T-cell (primary cell): ENCODE results near the gene VPS8. TPM values are rescaled to one million over a fixed set of nuclear protein-coding genes. Genes with fewer than 3 reads are reported as not detected.

Source experiments
- ATAC-seq, 4 experiments: fragments of 200-7000 bp in 3 of 4; fragments of 150-1000 bp in 1 of 4; cut with Tn5 transposase; replicated peaks in 1 of 4; 1 replicate in 3 of 4; 2 replicates in 1 of 4; pipeline ENCODE4 v1.10.0; 2021; ENCODE audit warnings: moderate library complexity in 3 of 4, mild to moderate bottlenecking in 2 of 4, moderate number of reproducible peaks in 1 of 4
- CTCF ChIA-PET, 2 donors: fragments of 300-600 bp; sonication (Branson Sonifier 250); formaldehyde crosslinking; loops; one replicate each; lab custom pipeline; 2022; ENCODE audit warnings: antibody characterized with exemption in 2 of 2; lab: Charles Lee
- POLR2A ChIA-PET, 2 donors: fragments of 300-600 bp; sonication (Branson Sonifier 250); formaldehyde crosslinking; loops; one replicate each; lab custom pipeline; 2022; ENCODE audit warnings: antibody characterized with exemption in 2 of 2; lab: Charles Lee
- DNase-seq, 35 experiments: peaks; one replicate each; pipeline versions ENCODE4 v3.0.0 to v3.0.0-alpha.2; 2013 to 2023
- H3K27ac ChIP-seq: one replicate; pipeline ENCODE4 v1.5.1; 2013; ENCODE audit warnings: low read length
- H3K27me3 ChIP-seq, 2 experiments: replicated peaks in 1 of 2; 1 replicate in 1 of 2; 2 replicates in 1 of 2; pipeline versions ENCODE4 v1.6.1 to v1.7.0; 2013; ENCODE audit warnings: low read length in 1 of 2, mixed read lengths in 1 of 2; ENCODE audit not compliant: control insufficient read depth in 2 of 2, insufficient read depth in 2 of 2; ENCODE audit errors: extremely low read depth in 1 of 2
- H3K36me3 ChIP-seq, 2 donors: 1 replicate in 1 of 2; 2 replicates in 1 of 2; pipeline versions ENCODE4 v1.6.1 to v1.7.0; 2013; ENCODE audit warnings: low read length in 1 of 2; ENCODE audit not compliant: control insufficient read depth in 2 of 2, insufficient read depth in 1 of 2; ENCODE audit errors: extremely low read depth in 1 of 2
- H3K4me1 ChIP-seq, 2 experiments: 1 replicate in 1 of 2; 2 replicates in 1 of 2; pipeline versions ENCODE4 v1.6.1 to v1.7.0; 2013; ENCODE audit warnings: low read length in 2 of 2, mixed read lengths in 1 of 2; ENCODE audit not compliant: insufficient read depth in 2 of 2, control insufficient read depth in 1 of 2; ENCODE audit errors: extremely low read depth in 1 of 2
- H3K4me3 ChIP-seq, 2 donors: 1 replicate in 1 of 2; 2 replicates in 1 of 2; pipeline versions ENCODE4 v1.5.1 to v1.7.0; 2013; ENCODE audit warnings: mild to moderate bottlenecking in 2 of 2, low read length in 1 of 2, moderate library complexity in 1 of 2; ENCODE audit not compliant: control insufficient read depth in 1 of 2; ENCODE audit errors: extremely low read depth in 1 of 2
- H3K9me3 ChIP-seq: 2 replicates; pipeline ENCODE4 v1.7.0; 2013
- H3K27ac Mint-ChIP-seq, 2 donors: one replicate each; pipeline ENCODE4 v1.8.0; 2020 to 2021; ENCODE audit warnings: mild to moderate bottlenecking in 2 of 2, mixed read lengths in 2 of 2
- H3K27me3 Mint-ChIP-seq, 2 donors: one replicate each; pipeline ENCODE4 v1.8.0; 2021 to 2022; ENCODE audit warnings: mixed read lengths in 2 of 2
- H3K36me3 Mint-ChIP-seq: one replicate; pipeline ENCODE4 v1.8.0; 2021; ENCODE audit warnings: mixed read lengths
- H3K4me1 Mint-ChIP-seq, 3 donors: one replicate each; pipeline ENCODE4 v1.8.0; 2020 to 2022; ENCODE audit warnings: mixed read lengths in 3 of 3, mild to moderate bottlenecking in 1 of 3
- H3K4me3 Mint-ChIP-seq, 3 donors: one replicate each; pipeline ENCODE4 v1.8.0; 2020 to 2022; ENCODE audit warnings: mild to moderate bottlenecking in 3 of 3, mixed read lengths in 3 of 3, moderate library complexity in 3 of 3
- H3K9me3 Mint-ChIP-seq, 3 donors: one replicate each; pipeline ENCODE4 v1.8.0; 2020 to 2022; ENCODE audit warnings: mixed read lengths in 3 of 3
- WGBS: methylation state at CpG from one replicate; pipeline ENCODE4 v1.1.5; 2013; ENCODE audit warnings: missing lambda C conversion rate; ENCODE audit not compliant: insufficient coverage; 5-methylcytosine and 5-hydroxymethylcytosine counted together
- total RNA-seq, 35 experiments: library from RNA in 6 of 35; stranded (reverse) in 6 of 35; fragments of 120-200 nt in 1 of 35; gene quantifications; one replicate each; pipeline versions ENCODE4 v1.2.1 to v1.2.4 and lab custom pipeline; 2013 to 2026

The VPS8 gene
- total RNA-seq, 5 donors from 2014 or later (not counting 1 experiment from before 2014, with no cell fraction given), result 59.2 to 95.6 (median 71.0) TPM

GRCh38 chr3:184822081-184822480 is 10.1 kb downstream of the VPS8 start:
- H3K27ac Mint-ChIP-seq, result no peak overlapping the region
- peaks cover 0 to 11% of the 10 kb centered on the region in 2 donors for H3K36me3 ChIP-seq

DNA sequence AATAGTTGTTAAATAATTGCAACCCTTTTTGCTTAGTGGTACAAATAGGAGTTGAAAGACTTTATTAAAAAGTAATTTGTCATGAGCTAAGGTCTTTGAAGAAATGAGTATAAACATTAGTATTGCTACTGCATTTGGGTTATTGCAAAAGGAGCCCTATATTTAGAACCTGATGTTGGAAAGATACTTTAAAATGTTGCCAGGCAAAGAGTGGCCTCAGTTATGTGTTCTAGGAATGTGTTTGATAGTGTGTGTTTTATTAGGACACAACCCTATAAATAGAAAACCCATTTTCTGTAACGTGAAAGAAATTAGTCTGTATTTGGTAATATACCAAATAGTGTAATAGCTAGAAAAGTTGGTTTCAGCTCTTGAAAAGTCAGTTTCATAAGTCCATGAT is 10.7 kb downstream of the VPS8 start:
- no CpG with 5 or more reads among the region's 1 CpG for WGBS
- ChIA-PET POLR2A (interaction anchor here in 1 of 2 donors (1.7 kb wide), 1 partner anchor 8 kb away, joined by 10 read pairs; no protein-coding TSS in a partner anchor), CTCF (interaction anchor here in 1 of 2 donors (0.6 to 2.2 kb wide), 2 partner anchors 10 to 1865 kb away, joined by 5 to 7 read pairs; partner anchors contain the start of gene VPS8)
- Histone ChIP-seq H3K36me3 (peaks cover 0 to 12% of the 10 kb centered on the region in 2 donors), H3K9me3 (no peaks in the 10 kb centered on the region), H3K4me1 (peaks cover 0 to 4% of the 10 kb centered on the region in 2 experiments), H3K27me3 (no peaks in the 10 kb centered on the region), H3K27ac (no peak overlapping the region), H3K4me3 (no peak overlapping the region)
- peaks cover 20 to 45% (median 20%) of the 10 kb centered on the region in 3 donors for H3K4me1 Mint-ChIP-seq
- ATAC-seq (no peak), DNase-seq (no peak)
- H3K36me3 Mint-ChIP-seq, result peaks cover 35% of the 10 kb centered on the region
- H3K27ac Mint-ChIP-seq, result no peak overlapping the region
- H3K9me3 Mint-ChIP-seq, result no peaks in the 10 kb centered on the region
- H3K4me3 Mint-ChIP-seq, result no peak overlapping the region
- H3K27me3 Mint-ChIP-seq, result no peaks in the 10 kb centered on the region

More at GRCh38 chr3:184822081-184822480, 10.1 kb downstream of the VPS8 start:
- Histone ChIP-seq H3K27ac (no peak overlapping the region), H3K9me3 (no peaks in the 10 kb centered on the region), H3K4me3 (no peak overlapping the region), H3K4me1 (peaks cover 0 to 10% of the 10 kb centered on the region in 2 experiments), H3K27me3 (no peaks in the 10 kb centered on the region)
- peaks cover 24 to 47% (median 26%) of the 10 kb centered on the region in 3 donors for H3K4me1 Mint-ChIP-seq
- peaks cover 35% of the 10 kb centered on the region for H3K36me3 Mint-ChIP-seq
- ChIA-PET POLR2A (no interaction called here), CTCF (no interaction called here)
- DNase-seq (no peak), ATAC-seq (no peak)
- no peaks in the 10 kb centered on the region for H3K9me3 Mint-ChIP-seq
- no peaks in the 10 kb centered on the region for H3K27me3 Mint-ChIP-seq
- no peak overlapping the region for H3K4me3 Mint-ChIP-seq

DNA sequence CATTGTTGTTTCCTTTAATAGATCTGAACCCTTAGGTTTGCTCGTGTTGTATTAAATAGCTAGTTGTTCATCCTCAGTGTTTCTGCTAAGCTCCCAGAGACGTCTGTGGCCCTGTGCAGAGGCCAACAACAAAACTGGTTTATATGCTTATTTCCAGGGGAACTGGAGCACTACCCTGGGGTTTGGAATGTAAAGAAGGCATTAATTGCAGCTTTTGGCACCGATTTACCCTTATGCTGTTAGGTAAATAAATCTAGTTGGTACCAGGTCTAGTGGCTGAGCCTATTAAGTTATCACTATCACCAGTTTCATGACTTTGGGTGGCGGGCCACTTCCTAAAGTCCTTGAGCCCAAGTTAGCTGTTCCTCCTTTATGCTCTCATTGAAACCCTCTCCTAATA is 12.0 kb downstream of the VPS8 start:
- 100% methylated on average over 2 of the region's 4 CpGs for WGBS
- peaks cover 0 to 14% of the 10 kb centered on the region in 2 donors for H3K36me3 ChIP-seq
- H3K4me3 ChIP-seq, result no peak overlapping the region
- ChIA-PET POLR2A (interaction anchor here in 1 of 2 donors (0.5 to 1.7 kb wide), 2 partner anchors 9 to 14 kb away, joined by 3 to 10 read pairs; no protein-coding TSS in a partner anchor), CTCF (interaction anchor here (0.5 to 2.2 kb wide), 3 partner anchors 11 to 1343 kb away, joined by 3 to 7 read pairs (median 4); partner anchors contain the start of gene VPS8 (in 1 of the 2))
- no peak overlapping the region for H3K27ac ChIP-seq
- ATAC-seq, result no peak
- no peak overlapping the region for H3K27ac Mint-ChIP-seq
- no peaks in the 10 kb centered on the region for H3K27me3 ChIP-seq
- no peaks in the 10 kb centered on the region for H3K4me1 ChIP-seq
- no peaks in the 10 kb centered on the region for H3K27me3 Mint-ChIP-seq
- no peaks in the 10 kb centered on the region for H3K9me3 Mint-ChIP-seq
- H3K36me3 Mint-ChIP-seq, result peaks cover 42% of the 10 kb centered on the region
- H3K4me1 Mint-ChIP-seq, result peaks cover 16 to 43% (median 17%) of the 10 kb centered on the region in 3 donors
- no peaks in the 10 kb centered on the region for H3K9me3 ChIP-seq
- no peak overlapping the region for H3K4me3 Mint-ChIP-seq
- no peak for DNase-seq

- Mint-ChIP-seq H3K27me3 (no peaks in the 10 kb centered on the region), H3K9me3 (no peaks in the 10 kb centered on the region), H3K4me1 (peaks cover 10 to 32% (median 11%) of the 10 kb centered on the region in 3 donors), H3K36me3 (peaks cover 41% of the 10 kb centered on the region), H3K27ac (no peak overlapping the region), H3K4me3 (no peak overlapping the region)
- ChIA-PET CTCF (interaction anchor here (0.7 to 2.2 kb wide), 2 partner anchors 8 to 12 kb away, joined by 5 to 7 read pairs; partner anchors contain the start of gene VPS8 (in 1 of the 2)), POLR2A (no interaction called here)
- DNase-seq (no peak), ATAC-seq (no peak)
- no CpG with 5 or more reads among the region's 6 CpGs for WGBS
- no peak overlapping the region for H3K27ac ChIP-seq
- no peaks in the 10 kb centered on the region for H3K4me1 ChIP-seq
- peaks cover 0 to 14% of the 10 kb centered on the region in 2 donors for H3K36me3 ChIP-seq
- H3K4me3 ChIP-seq, result no peak overlapping the region
- no peaks in the 10 kb centered on the region for H3K9me3 ChIP-seq
- no peaks in the 10 kb centered on the region for H3K27me3 ChIP-seq
Measured at GRCh38 chr3:184825121-184825820, 13.3 kb downstream of the VPS8 start.

GRCh38 chr3:184827572-184827971 is 15.6 kb downstream of the VPS8 start:
- H3K4me3 Mint-ChIP-seq, result no peak overlapping the region
- Histone ChIP-seq H3K4me3 (no peak overlapping the region), H3K36me3 (peaks cover 0 to 33% of the 10 kb centered on the region in 2 donors), H3K9me3 (no peaks in the 10 kb centered on the region), H3K4me1 (no peaks in the 10 kb centered on the region), H3K27me3 (no peaks in the 10 kb centered on the region), H3K27ac (no peak overlapping the region)
- DNase-seq (no peak), ATAC-seq (no peak)
- H3K27ac Mint-ChIP-seq, result no peak overlapping the region
- ChIA-PET CTCF (interaction anchor here in 1 of 2 donors (0.6 kb wide), 1 partner anchor 9 kb away, joined by 3 read pairs; no protein-coding TSS in a partner anchor), POLR2A (no interaction called here)
- H3K4me1 Mint-ChIP-seq, result peaks cover 6 to 17% (median 11%) of the 10 kb centered on the region in 3 donors
- no CpG with 5 or more reads among the region's 2 CpGs for whole genome bisulfite sequencing
- H3K9me3 Mint-ChIP-seq, result no peaks in the 10 kb centered on the region
- peaks cover 61% of the 10 kb centered on the region for H3K36me3 Mint-ChIP-seq
- no peaks in the 10 kb centered on the region for H3K27me3 Mint-ChIP-seq

- Histone ChIP-seq H3K4me3 (no peak overlapping the region), H3K27me3 (no peaks in the 10 kb centered on the region), H3K4me1 (no peaks in the 10 kb centered on the region), H3K9me3 (no peaks in the 10 kb centered on the region), H3K27ac (no peak overlapping the region), H3K36me3 (peaks cover 0 to 56% of the 10 kb centered on the region in 2 donors)
- Mint-ChIP-seq H3K4me3 (no peak overlapping the region), H3K27ac (no peak overlapping the region), H3K27me3 (no peaks in the 10 kb centered on the region), H3K9me3 (no peaks in the 10 kb centered on the region), H3K4me1 (peaks cover 2 to 7% (median 5%) of the 10 kb centered on the region in 3 donors), H3K36me3 (peaks cover 76% of the 10 kb centered on the region)
- ATAC-seq (no peak), DNase-seq (no peak)
- ChIA-PET CTCF (no interaction called here), POLR2A (no interaction called here)
Measured at GRCh38 chr3:184832044-184832443, 20.1 kb downstream of the VPS8 start.
